GM21526 (cell line): ENCODE data around the gene ACTA1.
"Not testable (repeated sequence)": the region's sequence is repeated elsewhere in the genome, so short reads cannot be mapped to it uniquely, and the experiment has no call there.

Experiments used
- ATAC-seq: cut with Tn5 transposase; IDR thresholded peaks from one replicate; pipeline ENCODE4 v1.9.1; 2021; ENCODE audit warnings: moderate library complexity; ENCODE audit not compliant: unreplicated experiment, low FRiP score

Gene ACTA1

GRCh38 chr1:229410692-229411433 is 23.0 kb downstream of the ACTA1 start:
- ATAC-seq, result no peak

- ATAC-seq, result no peak
Measured at GRCh38 chr1:229410370-229410691, 23.6 kb downstream of the ACTA1 start.

- no peak for ATAC-seq
Measured at GRCh38 chr1:229409616-229410369, 24.1 kb downstream of the ACTA1 start.

GRCh38 chr1:229408458-229409037 is 25.3 kb downstream of the ACTA1 start:
- no peak for ATAC-seq

- no peak for ATAC-seq
Measured at GRCh38 chr1:229407206-229408026, 26.5 kb downstream of the ACTA1 start.

GRCh38 chr1:229406798-229407197 is 27.1 kb downstream of the ACTA1 start:
- ATAC-seq, result no peak

- ATAC-seq, result no peak
Measured at GRCh38 chr1:229403573-229403972, 30.3 kb downstream of the ACTA1 start.

- no peak for ATAC-seq
Measured at GRCh38 chr1:229402993-229403392, 30.9 kb downstream of the ACTA1 start.

- not testable (repeated sequence) for ATAC-seq
Measured at GRCh38 chr1:229402329-229402728, 31.6 kb downstream of the ACTA1 start.

GRCh38 chr1:229397762-229398161 is 36.1 kb downstream of the ACTA1 start:
- ATAC-seq, result no peak

- no peak for ATAC-seq
Measured at GRCh38 chr1:229396585-229397206, 37.2 kb downstream of the ACTA1 start.

- ATAC-seq, result not testable (repeated sequence)
Measured at GRCh38 chr1:229394517-229394916, 39.4 kb downstream of the ACTA1 start.

GRCh38 chr1:229392936-229393335 is 41.0 kb downstream of the ACTA1 start:
- no peak for ATAC-seq

GRCh38 chr1:229390130-229390529 is 43.8 kb downstream of the ACTA1 start:
- no peak for ATAC-seq

GRCh38 chr1:229388897-229389580 is 44.9 kb downstream of the ACTA1 start:
- no peak for ATAC-seq

- no peak for ATAC-seq
Measured at GRCh38 chr1:229385853-229386456, 47.9 kb downstream of the ACTA1 start.

- ATAC-seq, result no peak
Measured at GRCh38 chr1:229384822-229385221, 49.1 kb downstream of the ACTA1 start.

GRCh38 chr1:229383961-229384360 is 49.9 kb downstream of the ACTA1 start:
- ATAC-seq, result no peak

GRCh38 chr1:229383188-229383587 is 50.7 kb downstream of the ACTA1 start:
- no peak for ATAC-seq
